ENCODE measurements around the gene ANGPTL4.
"Not testable (repeated sequence)": the region's sequence is repeated elsewhere in the genome, so short reads cannot be mapped to it uniquely, and the experiment has no call there.

DNA sequence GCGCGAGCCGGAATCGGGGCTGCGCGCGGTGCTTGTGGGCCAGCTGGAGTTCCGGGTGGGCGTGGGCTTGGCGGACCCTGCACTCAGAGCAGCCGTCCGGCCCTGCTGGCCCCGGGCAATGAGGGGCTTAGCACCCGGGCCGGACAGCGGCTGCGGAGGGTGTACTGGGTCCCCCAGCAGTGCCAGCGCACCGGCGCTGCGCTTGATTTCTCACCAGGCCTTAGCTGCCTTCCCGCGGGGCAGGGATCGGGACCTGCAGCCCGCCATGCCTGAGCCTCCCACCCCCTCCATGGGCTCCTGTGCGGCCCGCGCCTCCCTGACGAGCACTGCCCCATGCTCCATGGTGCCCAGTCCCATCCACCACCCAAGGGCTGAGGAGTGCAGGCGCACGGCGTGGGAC, 11.8 kb downstream of the ANGPTL4 start:
- TF ChIP-seq POLR2A, POLR2AphosphoS5 (IDR thresholded peaks at IDR 0.05): not testable (repeated sequence)
- TF ChIP-seq, protein P1, sequence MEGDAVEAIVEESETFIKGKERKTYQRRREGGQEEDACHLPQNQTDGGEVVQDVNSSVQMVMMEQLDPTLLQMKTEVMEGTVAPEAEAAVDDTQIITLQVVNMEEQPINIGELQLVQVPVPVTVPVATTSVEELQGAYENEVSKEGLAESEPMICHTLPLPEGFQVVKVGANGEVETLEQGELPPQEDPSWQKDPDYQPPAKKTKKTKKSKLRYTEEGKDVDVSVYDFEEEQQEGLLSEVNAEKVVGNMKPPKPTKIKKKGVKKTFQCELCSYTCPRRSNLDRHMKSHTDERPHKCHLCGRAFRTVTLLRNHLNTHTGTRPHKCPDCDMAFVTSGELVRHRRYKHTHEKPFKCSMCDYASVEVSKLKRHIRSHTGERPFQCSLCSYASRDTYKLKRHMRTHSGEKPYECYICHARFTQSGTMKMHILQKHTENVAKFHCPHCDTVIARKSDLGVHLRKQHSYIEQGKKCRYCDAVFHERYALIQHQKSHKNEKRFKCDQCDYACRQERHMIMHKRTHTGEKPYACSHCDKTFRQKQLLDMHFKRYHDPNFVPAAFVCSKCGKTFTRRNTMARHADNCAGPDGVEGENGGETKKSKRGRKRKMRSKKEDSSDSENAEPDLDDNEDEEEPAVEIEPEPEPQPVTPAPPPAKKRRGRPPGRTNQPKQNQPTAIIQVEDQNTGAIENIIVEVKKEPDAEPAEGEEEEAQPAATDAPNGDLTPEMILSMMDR (IDR thresholded peaks at IDR 0.05 in 8 of 11, conservative IDR thresholded peaks at IDR 0.05 in 3 of 11) = not testable (repeated sequence)
